GM21723 (cell line): Measurements from ENCODE around the gene CACNG6.
"Not testable (repeated sequence)": the region's sequence is repeated elsewhere in the genome, so short reads cannot be mapped to it uniquely, and the experiment has no call there.

Experiments used
- ATAC-seq: cut with Tn5 transposase; IDR thresholded peaks from one replicate; pipeline ENCODE4 v1.9.1; 2021; ENCODE audit warnings: mild to moderate bottlenecking, moderate library complexity; ENCODE audit not compliant: unreplicated experiment

Gene CACNG6, protein sequence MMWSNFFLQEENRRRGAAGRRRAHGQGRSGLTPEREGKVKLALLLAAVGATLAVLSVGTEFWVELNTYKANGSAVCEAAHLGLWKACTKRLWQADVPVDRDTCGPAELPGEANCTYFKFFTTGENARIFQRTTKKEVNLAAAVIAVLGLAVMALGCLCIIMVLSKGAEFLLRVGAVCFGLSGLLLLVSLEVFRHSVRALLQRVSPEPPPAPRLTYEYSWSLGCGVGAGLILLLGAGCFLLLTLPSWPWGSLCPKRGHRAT

GRCh38 chr19:53991224-53992113 lies at the start of gene CACNG6:
CACNG6 (plus strand) TSS chr19:53991637; CDS start chr19:53992878, 1,241 bp downstream.
- no peak for ATAC-seq

DNA sequence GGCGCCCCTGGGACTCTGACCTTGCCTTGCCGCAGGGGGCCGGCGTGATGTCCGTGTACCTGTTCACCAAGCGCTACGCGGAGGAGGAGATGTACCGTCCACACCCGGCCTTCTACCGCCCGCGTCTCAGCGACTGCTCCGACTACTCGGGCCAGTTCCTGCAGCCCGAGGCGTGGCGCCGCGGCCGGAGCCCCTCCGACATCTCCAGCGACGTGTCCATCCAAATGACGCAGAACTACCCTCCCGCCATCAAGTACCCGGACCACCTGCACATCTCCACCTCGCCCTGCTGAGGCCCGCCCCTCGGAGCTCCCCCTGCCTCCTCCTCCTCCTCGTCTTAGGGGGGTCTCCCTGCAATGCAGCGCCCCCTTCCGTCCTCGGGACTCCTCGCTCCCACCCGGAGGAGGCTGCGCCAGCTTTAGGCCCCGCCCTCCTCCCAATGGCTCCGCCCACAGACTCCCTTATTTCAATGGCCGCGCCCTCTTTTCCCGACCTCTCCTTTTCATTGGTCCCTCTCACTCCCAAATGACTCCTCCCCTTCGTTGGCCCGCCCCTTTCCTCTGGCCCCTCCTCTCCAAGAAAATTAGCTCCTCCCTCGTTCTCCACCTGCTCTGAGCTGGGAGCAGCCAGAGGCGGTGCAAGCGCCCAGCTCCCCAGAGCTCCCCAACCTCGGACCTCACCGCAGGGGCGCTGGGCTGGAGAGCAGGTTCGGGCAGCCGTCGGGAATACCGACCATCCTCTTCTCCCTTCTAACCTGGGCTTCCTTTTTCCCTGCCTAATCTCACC lies 49.2 kb upstream of the CACNG6 start:
- no peak for ATAC-seq

GRCh38 chr19:53944416-53944815 lies 47.0 kb upstream of the CACNG6 start:
- ATAC-seq = no peak

- ATAC-seq = no peak
These were observed 46.5 kb upstream of the CACNG6 start for GRCh38 chr19:53944933-53945332.

- no peak for ATAC-seq
These were observed 46.0 kb upstream of the CACNG6 start for GRCh38 chr19:53945441-53945840.

DNA sequence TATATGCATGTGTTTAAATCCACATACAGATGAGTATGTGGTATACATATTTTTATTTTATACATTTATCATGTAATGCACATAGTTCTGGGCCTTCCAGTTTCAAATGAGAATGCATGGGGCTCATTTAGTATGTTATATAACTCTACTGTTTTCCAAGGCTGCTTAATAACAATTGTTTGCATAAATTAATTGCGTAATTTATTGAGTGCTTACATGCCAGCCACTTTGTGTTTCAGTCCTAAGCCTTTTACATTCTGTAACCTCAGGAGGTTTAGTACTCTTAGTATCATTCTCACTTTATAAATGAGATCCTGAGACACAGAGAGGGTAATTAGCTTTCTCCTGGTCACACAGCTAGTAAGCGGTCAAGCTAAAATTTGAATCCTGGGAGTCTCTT lies 45.4 kb upstream of the CACNG6 start:
- no peak for ATAC-seq

DNA sequence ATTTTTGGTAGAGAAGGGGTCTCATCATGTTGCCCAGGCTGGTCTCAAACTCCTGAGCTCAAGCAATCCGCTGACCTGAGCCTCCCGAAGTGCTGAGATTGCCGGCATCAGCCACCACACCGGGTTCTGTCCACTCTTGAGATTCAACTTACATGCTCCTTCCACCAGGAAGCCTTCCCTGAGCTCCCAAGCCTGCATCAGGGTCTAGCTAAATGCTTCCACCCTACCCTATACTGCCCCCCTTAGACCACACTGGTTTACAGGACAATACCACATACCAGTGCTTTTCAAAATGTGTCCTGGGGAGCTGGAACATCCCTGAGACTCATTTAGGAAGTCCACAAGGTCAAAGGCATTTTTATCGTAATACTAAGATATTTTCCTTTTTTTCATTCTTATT lies 43.8 kb upstream of the CACNG6 start:
- no peak for ATAC-seq

DNA sequence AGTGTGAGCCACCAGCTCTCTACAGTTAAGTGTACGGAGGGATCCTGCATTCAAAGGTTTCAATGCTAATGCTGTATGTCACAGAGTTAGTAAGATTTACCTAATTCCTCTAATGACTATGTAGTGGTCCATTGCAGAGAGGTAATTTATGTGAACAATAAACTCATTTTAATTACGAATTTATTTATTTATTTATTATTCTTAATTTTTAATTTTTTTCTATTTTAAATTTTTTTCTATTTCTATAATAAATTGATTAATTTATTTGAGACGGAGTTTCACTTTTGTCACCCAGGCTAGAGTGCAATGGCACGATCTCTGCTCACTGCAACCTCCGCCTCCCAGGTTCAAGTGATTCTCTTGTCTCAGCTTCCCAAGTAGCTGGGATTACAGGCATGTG lies 42.8 kb upstream of the CACNG6 start:
- not testable (repeated sequence) for ATAC-seq

GRCh38 chr19:53951436-53951835 lies 40.0 kb upstream of the CACNG6 start:
- no peak for ATAC-seq

DNA sequence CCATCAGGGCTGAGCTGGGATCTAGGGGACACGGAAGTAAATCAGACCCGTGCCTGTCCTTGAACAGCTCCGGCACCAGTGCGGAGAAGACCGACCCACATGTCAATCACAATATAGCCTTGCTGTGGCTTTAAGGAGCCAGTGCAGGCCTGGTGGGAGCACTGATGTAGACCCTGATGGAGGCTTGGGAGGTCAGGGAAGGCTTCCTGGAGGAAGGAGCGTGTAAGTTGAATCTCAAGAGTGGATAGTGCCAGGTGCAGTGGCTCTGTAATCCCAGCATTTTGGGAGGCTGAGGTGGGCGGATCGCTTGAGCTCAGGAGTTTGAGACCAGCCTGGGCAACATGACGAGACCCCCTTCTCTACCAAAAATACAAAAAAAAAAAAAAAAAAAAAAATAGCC lies 39.5 kb upstream of the CACNG6 start:
- ATAC-seq = no peak

DNA sequence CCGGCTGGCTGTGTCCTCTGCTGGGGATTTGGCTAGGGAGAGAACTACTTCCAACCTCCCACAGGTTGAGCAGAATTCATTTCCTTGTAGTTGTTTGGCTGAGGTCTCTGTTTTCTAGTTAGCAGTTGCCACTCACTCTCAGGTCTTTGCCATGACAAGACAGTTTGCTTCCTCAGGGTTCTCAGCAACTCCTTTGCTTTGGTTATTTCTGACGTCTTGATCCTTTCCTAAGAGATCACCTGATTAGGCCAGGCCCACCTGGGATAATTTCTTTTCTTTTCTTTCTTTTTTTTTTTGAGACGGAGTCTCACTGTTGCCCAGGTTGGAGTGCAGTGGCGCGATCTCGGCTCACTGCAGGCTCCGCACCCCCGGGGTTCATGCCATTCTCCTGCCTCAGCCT lies 38.1 kb upstream of the CACNG6 start:
- ATAC-seq = no peak

DNA sequence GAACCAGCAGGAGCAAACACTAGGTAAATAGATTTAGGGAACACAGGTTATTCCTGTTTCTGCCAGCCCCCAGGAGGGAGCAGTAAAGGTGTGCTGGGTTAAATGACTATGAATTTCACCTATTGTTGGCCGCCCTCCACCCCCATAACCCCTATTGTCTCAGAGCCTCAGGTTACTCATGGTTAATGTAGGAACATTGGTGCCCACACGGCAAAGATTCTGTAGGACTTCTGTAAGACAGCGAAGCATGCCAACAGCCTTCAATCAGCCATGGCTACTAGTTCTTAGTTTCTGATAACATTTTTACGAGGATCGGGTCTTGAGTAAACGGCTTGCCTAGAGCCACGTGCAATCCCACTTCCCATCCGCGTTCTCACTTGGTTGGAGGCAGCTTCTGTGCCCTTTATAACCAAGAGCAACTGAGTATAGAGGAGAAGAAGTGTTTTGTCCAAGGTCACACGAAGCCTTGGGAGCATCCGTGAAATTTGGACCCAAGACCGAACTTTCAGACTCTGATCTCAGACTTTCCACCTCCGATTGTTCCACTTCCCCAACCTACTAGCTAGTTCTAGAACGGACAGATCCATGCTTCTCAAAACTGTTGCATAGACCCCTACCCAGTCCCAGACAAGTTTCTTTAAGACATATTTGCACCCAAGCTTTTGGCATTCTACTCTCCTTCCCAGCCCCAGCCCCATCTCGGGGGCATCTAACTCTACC lies 33.8 kb upstream of the CACNG6 start:
- no peak for ATAC-seq

DNA sequence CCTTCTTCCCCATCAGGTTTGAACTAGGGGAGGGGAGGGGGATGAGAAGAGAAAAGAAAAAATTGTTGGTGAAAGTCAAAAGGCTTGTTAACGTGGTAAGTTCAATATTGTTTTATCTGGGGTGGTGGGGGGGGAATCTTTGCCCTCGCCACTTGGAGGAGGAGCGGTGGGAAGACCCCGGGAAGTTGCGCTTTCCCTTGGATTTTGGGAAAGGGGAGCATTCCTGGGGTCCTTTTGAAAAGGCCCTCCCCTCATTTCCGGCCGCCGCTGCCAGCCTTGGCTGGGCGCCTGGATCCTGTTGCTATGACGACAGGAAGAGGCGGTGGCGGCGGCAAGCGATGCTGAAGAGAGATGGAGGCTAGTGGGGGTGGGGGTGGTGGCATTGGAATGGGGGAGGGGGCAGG lies 33.3 kb upstream of the CACNG6 start:
- ATAC-seq = no peak

- ATAC-seq = no peak
These were observed 32.3 kb upstream of the CACNG6 start for GRCh38 chr19:53958823-53959757.

GRCh38 chr19:53960187-53960586 lies 31.2 kb upstream of the CACNG6 start:
- no peak for ATAC-seq

GRCh38 chr19:53960886-53961285 lies 30.6 kb upstream of the CACNG6 start:
- no peak for ATAC-seq

- ATAC-seq = no peak
These were observed 29.7 kb upstream of the CACNG6 start for GRCh38 chr19:53961523-53962356.

DNA sequence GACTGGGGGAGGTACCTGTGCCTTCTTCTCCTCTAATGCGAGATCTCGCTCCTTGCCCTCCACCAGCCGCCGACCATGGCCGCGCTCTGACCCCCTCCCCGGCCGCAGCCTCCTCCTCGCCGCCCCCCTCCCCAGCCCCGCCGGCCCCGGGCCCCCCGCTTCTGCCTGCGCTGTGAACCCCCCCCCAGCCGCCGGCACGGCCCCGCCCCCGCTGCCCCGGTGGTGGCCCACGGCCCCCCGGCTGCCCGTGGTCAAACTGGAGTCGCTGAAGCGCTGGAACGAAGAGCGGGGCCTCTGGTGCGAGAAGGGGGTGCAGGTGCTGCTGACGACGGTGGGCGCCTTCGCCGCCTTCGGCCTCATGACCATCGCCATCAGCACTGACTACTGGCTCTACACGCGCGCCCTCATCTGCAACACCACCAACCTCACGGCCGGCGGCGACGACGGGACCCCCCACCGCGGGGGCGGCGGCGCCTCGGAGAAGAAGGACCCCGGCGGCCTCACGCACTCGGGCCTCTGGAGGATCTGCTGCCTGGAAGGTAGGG lies 28.5 kb upstream of the CACNG6 start, which contains the start of gene CACNG8:
CACNG8 (plus strand) TSS at position 51 of the 545 bp plus-strand sequence.
- ATAC-seq = no peak
